T-helper 2 cell treated with Interferon-gamma antibody and Interleukin-4, amounts not matched to agents 5 μg/mL and 100 μg/mL, for 36 hours (primary cell): ENCODE data around the gene TMEM115.

Source experiments
- DNase-seq: peaks from one replicate; pipeline ENCODE4 v3.0.0; 2021; ENCODE audit warnings: low spot score
- H3K27ac Mint-ChIP-seq: one replicate; pipeline ENCODE4 v1.8.0; 2021; ENCODE audit warnings: mild to moderate bottlenecking, mixed read lengths
- H3K27me3 Mint-ChIP-seq: one replicate; pipeline ENCODE4 v1.8.0; 2021; ENCODE audit warnings: low read depth, mixed read lengths
- H3K36me3 Mint-ChIP-seq: one replicate; pipeline ENCODE4 v1.8.0; 2021; ENCODE audit warnings: low read depth, mixed read lengths
- H3K4me1 Mint-ChIP-seq: one replicate; pipeline ENCODE4 v1.8.0; 2021; ENCODE audit warnings: low read depth, mixed read lengths
- H3K4me3 Mint-ChIP-seq: one replicate; pipeline ENCODE4 v1.8.0; 2022; ENCODE audit warnings: mild to moderate bottlenecking, moderate library complexity, mixed read lengths
- H3K9me3 Mint-ChIP-seq: one replicate; pipeline ENCODE4 v1.8.0; 2021; ENCODE audit warnings: mixed read lengths

TMEM115 gene

DNA sequence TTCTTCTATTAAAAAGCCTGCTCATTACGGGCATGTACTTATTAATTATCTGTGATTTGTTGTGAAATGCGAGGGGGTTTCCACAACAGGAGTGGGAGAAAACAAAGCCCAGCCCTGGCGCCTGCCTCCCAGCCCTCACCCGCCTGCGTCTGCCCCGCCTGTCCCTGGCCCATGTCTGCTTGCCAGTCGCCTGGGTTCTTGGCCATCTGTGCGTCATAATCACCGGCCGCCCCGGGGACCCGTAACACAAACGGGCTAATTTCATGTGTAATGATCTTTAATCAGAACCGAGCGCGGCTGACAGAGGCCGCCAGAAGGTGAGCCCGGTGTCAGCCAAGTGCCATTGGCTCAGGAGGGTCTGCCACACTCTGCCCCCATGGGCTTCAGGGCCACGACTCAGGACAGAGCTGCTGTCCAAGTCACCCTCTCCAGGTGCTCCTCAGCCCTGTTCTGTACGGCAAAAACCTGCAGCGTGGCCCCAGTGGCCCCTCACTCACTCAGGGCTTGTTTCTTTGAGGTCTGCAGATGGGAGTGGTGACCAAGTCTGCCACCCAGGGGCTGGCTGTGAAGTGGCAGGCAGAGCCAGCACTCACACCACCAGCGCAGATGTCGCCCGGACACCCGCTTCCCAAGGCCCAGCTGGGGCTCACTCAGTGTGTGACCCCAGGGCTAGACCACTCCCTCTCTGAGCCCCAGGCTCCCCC is 28.8 kb upstream of the TMEM115 start:
- Mint-ChIP-seq H3K36me3 (no peaks in the 10 kb centered on the region), H3K27me3 (no peaks in the 10 kb centered on the region), H3K4me3 (no peak overlapping the region), H3K27ac (no peak overlapping the region), H3K9me3 (no peaks in the 10 kb centered on the region), H3K4me1 (peaks cover 4% of the 10 kb centered on the region)
- DNase-seq = no peak

DNA sequence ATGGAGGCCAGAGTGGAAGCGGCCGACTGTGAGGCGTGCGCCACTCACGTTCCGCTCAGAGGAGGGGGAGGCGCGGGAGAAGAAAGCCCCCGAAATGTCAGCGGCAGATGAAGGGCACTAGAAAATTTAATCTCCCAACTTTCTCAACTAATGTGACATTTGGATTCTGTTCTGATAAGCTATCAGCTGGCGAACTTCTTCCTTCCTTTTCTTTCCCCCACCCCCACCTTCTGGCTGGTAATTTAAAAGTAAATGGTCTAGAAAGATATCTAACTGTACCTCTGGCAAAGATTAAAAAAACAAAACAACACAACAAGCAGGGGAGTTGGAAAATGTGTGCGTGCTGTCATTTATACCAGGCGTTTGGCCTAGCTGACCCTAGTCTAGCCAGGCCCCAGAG is 26.4 kb upstream of the TMEM115 start:
- Mint-ChIP-seq H3K4me3 (no peak overlapping the region), H3K27ac (no peak overlapping the region), H3K4me1 (no peaks in the 10 kb centered on the region)

DNA sequence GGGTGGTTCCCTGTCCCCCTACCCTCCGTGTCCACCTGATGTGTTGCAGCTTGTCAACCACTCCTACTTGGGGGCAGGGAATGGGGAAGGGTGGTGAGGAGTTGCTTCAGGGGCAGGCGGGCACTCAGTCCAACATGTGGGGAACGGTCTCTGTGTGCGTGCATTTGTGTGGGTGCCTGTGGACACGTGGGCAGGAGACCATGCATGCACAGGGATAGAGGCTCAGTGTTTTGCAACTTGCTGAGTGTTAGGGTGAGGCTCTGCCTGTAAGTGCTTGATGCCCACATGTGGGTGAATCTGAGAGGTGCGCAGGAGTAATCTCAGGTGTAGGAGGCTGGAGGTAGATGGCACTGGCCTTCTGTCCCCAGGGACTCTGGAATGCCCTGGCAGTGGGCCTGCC is 24.4 kb upstream of the TMEM115 start:
- no peak for DNase-seq
- no peaks in the 10 kb centered on the region for H3K27me3 Mint-ChIP-seq
- H3K4me3 Mint-ChIP-seq = no peak overlapping the region
- H3K36me3 Mint-ChIP-seq = no peaks in the 10 kb centered on the region
- no peaks in the 10 kb centered on the region for H3K9me3 Mint-ChIP-seq
- H3K4me1 Mint-ChIP-seq = no peaks in the 10 kb centered on the region
- no peak overlapping the region for H3K27ac Mint-ChIP-seq

More for the DNA sequence above, 26.4 kb upstream of the TMEM115 start:
- Mint-ChIP-seq H3K9me3 (no peaks in the 10 kb centered on the region), H3K27me3 (no peaks in the 10 kb centered on the region), H3K36me3 (no peaks in the 10 kb centered on the region)
- no peak for DNase-seq

GRCh38 chr3:50382722-50383121 is 23.4 kb upstream of the TMEM115 start:
- Mint-ChIP-seq H3K36me3 (no peaks in the 10 kb centered on the region), H3K9me3 (no peaks in the 10 kb centered on the region), H3K4me1 (no peaks in the 10 kb centered on the region), H3K27ac (no peak overlapping the region), H3K27me3 (no peaks in the 10 kb centered on the region), H3K4me3 (no peak overlapping the region)
- no peak for DNase-seq

GRCh38 chr3:50381383-50381782 is 22.1 kb upstream of the TMEM115 start:
- no peak overlapping the region for H3K4me3 Mint-ChIP-seq
- no peaks in the 10 kb centered on the region for H3K9me3 Mint-ChIP-seq
- H3K36me3 Mint-ChIP-seq = no peaks in the 10 kb centered on the region
- no peaks in the 10 kb centered on the region for H3K27me3 Mint-ChIP-seq
- no peak for DNase-seq
- no peak overlapping the region for H3K27ac Mint-ChIP-seq
- H3K4me1 Mint-ChIP-seq = no peaks in the 10 kb centered on the region

DNA sequence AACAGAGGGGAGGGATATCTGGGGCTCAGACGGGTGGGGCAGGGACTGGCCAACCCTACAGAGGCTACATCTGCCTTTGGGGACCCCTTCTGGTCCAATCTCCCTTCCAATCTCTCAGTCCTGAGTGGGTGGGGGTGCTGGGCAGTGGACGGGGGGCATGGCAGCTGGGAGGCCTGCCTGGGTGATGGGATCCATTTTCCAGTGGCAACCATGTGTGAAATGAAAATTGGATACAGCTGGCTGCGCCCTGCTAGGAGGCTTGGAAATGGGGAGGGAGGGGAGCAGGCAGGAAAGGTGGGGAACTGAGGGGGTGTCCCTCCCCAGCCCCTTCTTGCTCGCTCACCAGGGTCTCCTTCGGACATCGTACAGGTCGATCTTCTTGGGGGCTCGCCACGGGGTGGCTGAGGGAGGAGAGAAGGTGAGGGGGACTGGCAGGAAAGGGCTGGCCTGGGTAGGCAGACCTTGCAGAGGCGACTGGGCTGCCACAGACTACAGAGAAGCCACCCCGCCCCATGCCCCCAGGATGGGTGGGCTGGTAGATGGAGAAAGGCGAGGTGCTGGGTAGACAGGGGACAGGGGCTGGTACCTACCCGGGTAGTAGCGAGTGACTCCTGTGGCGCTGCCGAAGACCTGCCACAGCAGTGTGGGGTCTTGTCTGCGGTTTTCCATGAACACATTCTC is 21.2 kb upstream of the TMEM115 start:
- no peak overlapping the region for H3K27ac Mint-ChIP-seq
- H3K4me3 Mint-ChIP-seq = no peak overlapping the region
- no peaks in the 10 kb centered on the region for H3K4me1 Mint-ChIP-seq
- no peaks in the 10 kb centered on the region for H3K36me3 Mint-ChIP-seq
- H3K9me3 Mint-ChIP-seq = no peaks in the 10 kb centered on the region
- no peak for DNase-seq
- no peaks in the 10 kb centered on the region for H3K27me3 Mint-ChIP-seq

DNA sequence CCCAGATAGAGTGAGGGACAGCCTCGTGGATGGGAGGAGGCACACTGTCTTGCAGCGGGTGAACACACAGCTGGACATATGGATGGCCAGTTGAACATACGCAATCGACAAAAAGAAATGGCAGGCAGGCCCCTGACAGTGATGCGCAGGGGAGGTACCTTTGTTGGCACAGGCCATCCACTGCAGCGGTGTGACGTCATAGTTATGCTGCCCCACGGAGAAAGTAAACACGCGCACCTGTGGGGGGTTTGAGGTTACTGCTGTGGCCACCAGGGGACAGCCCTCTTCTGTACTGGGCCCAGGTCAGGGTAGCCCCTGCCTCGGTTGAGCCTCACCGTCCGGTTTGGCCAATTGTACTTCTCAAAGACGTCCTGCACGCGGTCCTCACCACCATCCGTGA is 19.4 kb upstream of the TMEM115 start:
- Mint-ChIP-seq H3K4me1 (no peaks in the 10 kb centered on the region), H3K27me3 (no peaks in the 10 kb centered on the region), H3K36me3 (no peaks in the 10 kb centered on the region), H3K9me3 (no peaks in the 10 kb centered on the region), H3K27ac (no peak overlapping the region), H3K4me3 (no peak overlapping the region)
- no peak for DNase-seq

DNA sequence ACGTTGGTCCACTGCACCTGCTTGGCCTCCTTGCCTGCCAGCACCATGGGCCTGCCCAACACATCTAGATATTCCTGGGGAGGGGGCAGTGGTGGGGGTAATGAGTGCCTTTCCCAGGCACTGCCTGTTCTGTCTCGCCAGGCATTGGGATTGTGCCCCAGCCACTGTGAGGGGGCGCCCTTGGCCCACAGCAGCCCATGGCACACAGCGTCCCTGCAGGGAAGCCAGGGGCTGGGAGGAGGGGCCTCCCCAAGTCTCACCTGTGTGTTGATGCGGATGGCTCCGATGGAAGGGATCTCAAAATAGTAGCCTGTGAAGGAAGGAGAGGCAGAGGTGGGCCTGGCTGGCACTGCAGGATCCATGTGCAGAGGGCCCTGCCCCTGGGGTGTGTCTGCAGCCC is 18.7 kb upstream of the TMEM115 start:
- Mint-ChIP-seq H3K27ac (peak overlapping the region; percentile 24), H3K27me3 (no peaks in the 10 kb centered on the region), H3K4me3 (no peak overlapping the region), H3K4me1 (peaks cover 2% of the 10 kb centered on the region), H3K9me3 (no peaks in the 10 kb centered on the region), H3K36me3 (no peaks in the 10 kb centered on the region)
- no peak for DNase-seq

DNA sequence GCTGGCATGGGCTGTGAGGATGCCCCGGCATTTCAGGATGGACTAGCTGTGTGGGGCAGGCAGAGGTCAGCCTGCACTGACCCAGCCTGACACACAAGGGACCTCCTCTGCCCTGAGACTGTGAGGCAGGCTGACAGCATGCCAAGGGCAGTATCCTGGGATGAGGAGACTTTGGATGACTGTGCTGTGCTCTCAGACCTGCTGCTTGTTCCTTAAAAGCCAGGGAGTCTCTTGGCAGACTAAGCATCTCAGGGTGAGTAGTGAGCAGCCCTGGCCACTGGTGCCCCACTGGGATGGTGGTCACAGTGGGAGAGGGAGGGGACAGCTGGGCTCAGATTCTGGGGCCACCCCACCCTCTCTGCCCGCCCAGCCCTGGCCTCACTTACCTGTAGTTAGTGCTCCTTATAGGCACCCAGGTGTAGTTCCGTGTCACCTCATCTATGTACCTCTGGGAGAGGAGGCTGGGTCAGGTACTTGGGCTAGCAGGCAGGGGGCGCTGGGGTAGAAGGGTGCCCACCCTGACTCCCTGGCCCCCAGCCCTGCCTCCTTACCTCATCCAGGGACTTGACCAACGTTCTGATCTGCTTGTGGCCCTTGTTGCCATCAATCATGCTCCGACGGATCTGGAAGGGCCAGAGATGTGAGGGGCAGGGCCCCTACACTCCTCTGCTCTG is 16.1 kb upstream of the TMEM115 start:
- Mint-ChIP-seq H3K9me3 (no peaks in the 10 kb centered on the region), H3K27me3 (no peaks in the 10 kb centered on the region), H3K4me3 (no peak overlapping the region), H3K36me3 (no peaks in the 10 kb centered on the region), H3K4me1 (peaks cover 2% of the 10 kb centered on the region), H3K27ac (no peak overlapping the region)
- DNase-seq = no peak

DNA sequence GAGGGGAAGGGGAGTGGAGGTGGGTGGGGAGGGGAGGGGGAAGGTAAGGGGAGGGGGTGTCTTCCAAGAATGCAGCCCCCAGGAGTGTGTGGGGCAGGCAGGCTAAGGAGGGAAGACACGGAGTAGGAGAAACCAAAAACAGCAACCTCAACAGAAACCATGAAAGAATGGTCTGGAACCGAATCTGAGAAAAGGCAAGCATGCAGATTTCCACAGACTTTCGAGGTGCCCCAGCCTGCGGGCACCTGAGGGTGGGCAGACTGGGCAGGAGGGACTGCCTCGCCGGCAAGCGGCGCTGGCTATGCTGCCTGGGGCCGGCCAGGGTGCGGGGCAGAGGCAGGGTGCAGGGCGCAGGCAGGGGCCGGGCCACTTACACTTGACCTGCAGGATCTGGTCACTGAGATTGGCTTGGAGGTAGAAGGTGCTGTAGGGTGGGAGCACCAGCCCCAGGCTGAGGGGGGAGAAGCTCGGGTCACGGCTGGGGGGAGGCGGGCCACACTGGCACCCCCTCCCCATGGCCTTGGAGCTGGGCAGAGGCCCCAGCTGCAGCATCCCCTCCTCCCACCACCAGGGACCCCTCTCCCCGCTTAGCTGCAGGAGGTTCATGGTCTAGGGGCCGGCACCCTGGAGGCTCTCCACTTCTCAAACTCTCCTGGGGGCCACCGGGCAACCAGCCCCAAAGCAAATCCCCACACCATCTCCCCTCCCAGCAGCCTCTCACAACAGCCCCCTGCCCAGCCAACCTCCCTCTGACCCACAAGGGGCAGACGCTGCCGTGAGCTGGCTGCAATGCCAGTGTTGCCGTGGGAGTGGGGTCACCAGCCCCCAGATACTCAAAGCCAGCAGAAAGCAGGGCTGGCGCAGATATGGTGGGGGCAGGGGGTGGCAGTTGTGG is 15.3 kb upstream of the TMEM115 start:
- Mint-ChIP-seq H3K27me3 (no peaks in the 10 kb centered on the region), H3K9me3 (no peaks in the 10 kb centered on the region), H3K27ac (no peak overlapping the region), H3K4me3 (no peak overlapping the region), H3K36me3 (no peaks in the 10 kb centered on the region), H3K4me1 (peaks cover 2% of the 10 kb centered on the region)
- DNase-seq = no peak

DNA sequence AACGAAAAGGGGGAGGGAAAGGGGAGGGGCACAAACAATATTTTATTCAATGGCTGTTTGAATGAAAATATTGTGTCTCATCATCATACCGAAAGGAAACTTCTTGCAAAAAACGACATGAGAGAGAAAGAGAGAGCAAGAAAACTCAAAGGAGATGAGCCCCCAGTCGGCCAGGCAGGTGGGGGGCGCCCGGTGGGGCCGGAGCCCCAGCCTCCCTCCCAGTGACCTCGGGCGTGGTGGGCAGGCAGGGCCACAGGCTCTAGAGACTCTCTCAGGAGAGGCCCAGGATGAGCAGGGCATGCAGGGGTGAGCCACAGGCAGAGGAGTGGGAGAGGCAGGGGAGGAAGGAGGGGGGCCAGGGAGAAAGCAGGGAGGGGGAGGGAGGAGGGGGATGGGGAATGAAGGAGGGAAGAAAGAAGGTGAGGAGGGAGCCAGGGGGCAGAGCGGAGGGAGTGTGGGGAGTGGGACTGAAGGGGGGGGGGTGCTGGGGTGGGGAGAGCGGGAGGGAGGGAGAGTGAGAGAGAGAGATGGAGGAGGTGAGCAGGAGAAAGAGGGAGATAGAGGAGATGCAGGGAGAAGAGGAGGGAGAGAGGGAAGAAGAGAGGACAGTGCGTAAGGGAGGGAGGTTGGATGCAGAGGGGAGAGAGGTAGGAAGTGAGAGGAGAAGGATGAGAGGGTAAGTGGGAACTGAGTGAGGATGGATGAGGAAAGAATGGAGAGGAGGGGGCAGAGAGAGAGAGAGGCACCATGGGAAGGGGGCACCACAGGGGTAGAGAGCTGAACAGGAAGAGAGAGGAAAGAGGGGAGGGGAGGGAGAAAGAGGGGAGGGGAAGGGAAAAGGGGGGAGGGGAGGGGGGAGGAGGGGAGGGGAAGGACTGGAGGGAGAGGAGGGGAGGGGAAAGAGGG is 14.1 kb upstream of the TMEM115 start:
- Mint-ChIP-seq H3K27me3 (no peaks in the 10 kb centered on the region), H3K36me3 (no peaks in the 10 kb centered on the region), H3K4me1 (peaks cover 2% of the 10 kb centered on the region), H3K4me3 (no peak overlapping the region), H3K27ac (peak overlapping the region; percentile 53), H3K9me3 (no peaks in the 10 kb centered on the region)
- no peak for DNase-seq

DNA sequence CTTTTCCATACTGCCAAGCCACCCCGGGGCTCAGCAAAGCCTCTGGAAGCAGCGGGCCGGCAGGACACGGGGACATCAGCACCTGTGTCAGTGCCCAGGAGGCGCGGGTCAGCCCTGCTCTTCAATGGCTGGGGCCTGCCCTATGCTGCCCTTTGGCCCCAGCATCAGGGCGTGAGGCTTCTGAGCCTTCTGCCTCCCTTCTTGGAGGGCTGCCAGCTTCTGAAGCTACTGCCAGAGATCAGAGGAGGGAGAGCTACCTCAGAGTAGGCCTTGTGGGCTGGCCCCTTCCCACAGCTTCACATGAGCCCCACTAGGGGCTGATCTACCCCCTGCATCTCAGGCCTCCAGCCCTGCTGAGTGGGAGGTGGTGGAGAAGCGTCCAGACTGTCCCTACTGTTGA is 13.0 kb upstream of the TMEM115 start:
- Mint-ChIP-seq H3K27me3 (no peaks in the 10 kb centered on the region), H3K4me3 (no peak overlapping the region), H3K27ac (no peak overlapping the region), H3K4me1 (peaks cover 2% of the 10 kb centered on the region), H3K9me3 (no peaks in the 10 kb centered on the region), H3K36me3 (no peaks in the 10 kb centered on the region)
- no peak for DNase-seq

DNA sequence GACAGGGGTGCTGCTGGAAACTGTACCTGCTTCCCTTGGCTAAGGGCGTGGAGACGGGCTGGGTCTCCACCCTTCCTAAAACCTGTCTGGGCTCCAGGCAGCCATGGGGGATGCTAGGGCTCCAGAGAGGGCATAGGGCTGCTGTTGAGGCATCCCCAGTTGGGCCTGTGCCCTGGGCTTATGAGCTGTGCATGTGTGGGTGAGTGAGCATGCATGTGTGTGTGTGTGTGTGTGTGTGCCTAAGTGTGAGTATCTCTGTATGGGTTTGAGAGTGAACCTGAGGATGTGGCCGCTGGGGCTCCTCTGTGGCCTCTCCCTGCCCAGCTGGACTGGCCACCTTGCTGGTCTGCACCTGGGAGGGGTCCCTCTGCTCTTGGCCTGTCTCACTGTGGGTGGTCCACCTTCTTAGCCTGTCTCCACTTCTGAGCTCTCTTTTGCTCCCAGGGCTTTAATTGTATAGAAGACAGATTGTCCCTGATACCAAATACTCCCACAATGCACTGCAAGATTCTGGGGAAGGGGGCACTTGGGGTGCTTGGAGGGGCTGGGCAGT is 11.9 kb upstream of the TMEM115 start:
- H3K36me3 Mint-ChIP-seq = no peaks in the 10 kb centered on the region
- H3K9me3 Mint-ChIP-seq = no peaks in the 10 kb centered on the region
- no peak for DNase-seq
- no peaks in the 10 kb centered on the region for H3K27me3 Mint-ChIP-seq
- H3K4me3 Mint-ChIP-seq = no peak overlapping the region
- peaks cover 2% of the 10 kb centered on the region for H3K4me1 Mint-ChIP-seq
- H3K27ac Mint-ChIP-seq = no peak overlapping the region
